Nephron progenitor cell (in vitro differentiated cells): ENCODE measurements around the gene CHCT1.
"Not testable (repeated sequence)": the region's sequence is repeated elsewhere in the genome, so short reads cannot be mapped to it uniquely, and the experiment has no call there.

Source experiments
- DNase-seq: peaks from one replicate; pipeline ENCODE4 v3.0.0; 2021
- H3K27ac Mint-ChIP-seq: 2 replicates; pipeline ENCODE4 v1.8.0; 2021; ENCODE audit warnings: mild to moderate bottlenecking, moderate library complexity, mixed read lengths
- H3K27me3 Mint-ChIP-seq: 2 replicates; pipeline ENCODE4 v1.8.0; 2021; ENCODE audit warnings: mild to moderate bottlenecking, low read depth, mixed read lengths; ENCODE audit not compliant: poor library complexity
- H3K36me3 Mint-ChIP-seq: 2 replicates; pipeline ENCODE4 v1.8.0; 2021; ENCODE audit warnings: low read depth, mixed read lengths
- H3K4me1 Mint-ChIP-seq: 2 replicates; pipeline ENCODE4 v1.8.0; 2021; ENCODE audit warnings: mixed read lengths
- H3K4me3 Mint-ChIP-seq: 2 replicates; pipeline ENCODE4 v1.8.0; 2021; ENCODE audit warnings: mild to moderate bottlenecking, moderate library complexity, mixed read lengths
- H3K9me3 Mint-ChIP-seq: 2 replicates; pipeline ENCODE4 v1.8.0; 2021; ENCODE audit warnings: mild to moderate bottlenecking, moderate library complexity, mixed read lengths
- TF ChIP-seq, protein P1 (sequence below): fragments of 200-600 bp; sonication (generic); IDR thresholded peaks from 2 replicates; pipeline ENCODE4 v1.5.0; 2021; ENCODE audit warnings: antibody characterized with exemption

Gene CHCT1

GRCh38 chr17:60421273-60422161, 772 bp upstream of the CHCT1 start:
- H3K27me3 Mint-ChIP-seq: peaks cover 20% of the 10 kb centered on the region
- peaks cover 3% of the 10 kb centered on the region for H3K9me3 Mint-ChIP-seq
- TF ChIP-seq, protein P1, sequence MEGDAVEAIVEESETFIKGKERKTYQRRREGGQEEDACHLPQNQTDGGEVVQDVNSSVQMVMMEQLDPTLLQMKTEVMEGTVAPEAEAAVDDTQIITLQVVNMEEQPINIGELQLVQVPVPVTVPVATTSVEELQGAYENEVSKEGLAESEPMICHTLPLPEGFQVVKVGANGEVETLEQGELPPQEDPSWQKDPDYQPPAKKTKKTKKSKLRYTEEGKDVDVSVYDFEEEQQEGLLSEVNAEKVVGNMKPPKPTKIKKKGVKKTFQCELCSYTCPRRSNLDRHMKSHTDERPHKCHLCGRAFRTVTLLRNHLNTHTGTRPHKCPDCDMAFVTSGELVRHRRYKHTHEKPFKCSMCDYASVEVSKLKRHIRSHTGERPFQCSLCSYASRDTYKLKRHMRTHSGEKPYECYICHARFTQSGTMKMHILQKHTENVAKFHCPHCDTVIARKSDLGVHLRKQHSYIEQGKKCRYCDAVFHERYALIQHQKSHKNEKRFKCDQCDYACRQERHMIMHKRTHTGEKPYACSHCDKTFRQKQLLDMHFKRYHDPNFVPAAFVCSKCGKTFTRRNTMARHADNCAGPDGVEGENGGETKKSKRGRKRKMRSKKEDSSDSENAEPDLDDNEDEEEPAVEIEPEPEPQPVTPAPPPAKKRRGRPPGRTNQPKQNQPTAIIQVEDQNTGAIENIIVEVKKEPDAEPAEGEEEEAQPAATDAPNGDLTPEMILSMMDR: peak; percentile 97
- no peaks in the 10 kb centered on the region for H3K36me3 Mint-ChIP-seq
- peak; percentile 78 for DNase-seq
- H3K4me1 Mint-ChIP-seq: peaks cover 14% of the 10 kb centered on the region
- H3K4me3 Mint-ChIP-seq: peak overlapping the region; percentile 83
- no peak overlapping the region for H3K27ac Mint-ChIP-seq

DNA sequence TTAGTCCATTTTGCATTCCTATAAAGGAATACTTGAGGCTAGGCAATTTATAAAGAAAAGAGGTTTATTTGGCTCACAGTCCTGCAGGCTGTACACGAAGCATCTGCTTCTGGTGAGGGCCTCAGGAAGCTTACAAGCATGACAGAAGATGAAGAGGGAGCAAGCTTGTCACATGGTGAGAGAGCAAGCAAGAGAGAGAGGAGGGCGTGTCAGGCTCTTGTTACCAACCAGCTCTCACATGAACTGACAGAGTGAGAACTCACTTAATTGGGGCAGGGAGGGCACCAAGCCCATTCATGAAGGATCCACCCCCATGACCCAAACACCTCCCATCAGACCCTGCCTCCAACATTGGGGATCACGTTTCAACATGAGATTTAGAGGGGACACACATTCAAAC, 1.6 kb downstream of the CHCT1 start:
- DNase-seq: no peak
- H3K4me3 Mint-ChIP-seq: no peak overlapping the region
- H3K27ac Mint-ChIP-seq: no peak overlapping the region
- no peaks in the 10 kb centered on the region for H3K36me3 Mint-ChIP-seq
- H3K27me3 Mint-ChIP-seq: peaks cover 31% of the 10 kb centered on the region
- peaks cover 3% of the 10 kb centered on the region for H3K9me3 Mint-ChIP-seq
- TF ChIP-seq, protein P1: no peak
- H3K4me1 Mint-ChIP-seq: peaks cover 14% of the 10 kb centered on the region

GRCh38 chr17:60425626-60426025, 3.3 kb downstream of the CHCT1 start:
- H3K9me3 Mint-ChIP-seq: no peaks in the 10 kb centered on the region
- H3K4me1 Mint-ChIP-seq: peaks cover 14% of the 10 kb centered on the region
- no peak for DNase-seq
- H3K27me3 Mint-ChIP-seq: peaks cover 40% of the 10 kb centered on the region
- no peak overlapping the region for H3K4me3 Mint-ChIP-seq
- H3K36me3 Mint-ChIP-seq: no peaks in the 10 kb centered on the region
- TF ChIP-seq, protein P1: no peak
- H3K27ac Mint-ChIP-seq: no peak overlapping the region

DNA sequence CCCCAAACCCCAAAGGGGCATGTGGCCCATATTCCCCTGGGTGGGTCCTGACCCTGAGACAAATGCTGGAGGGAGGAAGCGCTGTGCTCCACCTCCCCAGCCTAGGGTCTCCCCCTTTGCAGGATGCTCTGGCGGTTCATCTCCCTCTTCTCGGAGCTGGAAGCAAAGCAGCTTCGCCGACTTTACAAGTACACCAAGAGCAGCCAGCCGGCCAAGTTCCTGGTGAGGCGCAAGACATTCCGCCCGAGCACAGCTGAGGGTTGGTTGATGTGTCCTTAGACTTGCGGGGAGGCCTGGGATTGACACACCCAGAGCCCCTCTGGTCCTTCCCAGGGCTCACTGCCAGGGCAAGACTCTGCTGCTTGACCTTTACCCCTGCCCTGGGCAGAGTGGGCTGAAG, 4.3 kb downstream of the CHCT1 start:
- Mint-ChIP-seq H3K9me3 (peaks cover 7% of the 10 kb centered on the region), H3K36me3 (no peaks in the 10 kb centered on the region), H3K4me3 (no peak overlapping the region), H3K27ac (no peak overlapping the region), H3K4me1 (peaks cover 9% of the 10 kb centered on the region), H3K27me3 (peaks cover 41% of the 10 kb centered on the region)
- DNase-seq: no peak
- TF ChIP-seq, protein P1: no peak

DNA sequence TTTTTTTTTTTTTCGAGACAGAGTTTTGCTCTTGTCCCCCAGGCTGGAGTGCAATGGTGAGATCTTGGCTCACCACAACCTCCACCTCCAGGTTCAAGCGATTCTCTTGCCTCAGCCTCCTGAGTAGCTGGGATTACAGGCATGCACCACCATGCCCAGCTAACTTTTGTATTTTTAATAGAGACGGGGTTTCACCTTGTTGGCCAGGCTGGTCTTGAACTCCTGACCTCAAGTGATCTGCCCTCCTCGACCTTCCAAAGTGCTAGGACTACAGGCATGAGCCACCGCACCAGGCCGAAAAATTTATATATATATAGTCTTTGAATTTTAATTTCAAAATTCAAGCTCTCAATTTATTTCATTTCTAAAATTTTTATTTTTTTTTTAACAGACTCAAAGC, 6.2 kb downstream of the CHCT1 start:
- Mint-ChIP-seq H3K27me3 (peaks cover 42% of the 10 kb centered on the region), H3K9me3 (peaks cover 24% of the 10 kb centered on the region)
- H3K36me3 Mint-ChIP-seq, H3K4me1 Mint-ChIP-seq, H3K4me3 Mint-ChIP-seq, H3K27ac Mint-ChIP-seq, DNase-seq: not testable (repeated sequence)

DNA sequence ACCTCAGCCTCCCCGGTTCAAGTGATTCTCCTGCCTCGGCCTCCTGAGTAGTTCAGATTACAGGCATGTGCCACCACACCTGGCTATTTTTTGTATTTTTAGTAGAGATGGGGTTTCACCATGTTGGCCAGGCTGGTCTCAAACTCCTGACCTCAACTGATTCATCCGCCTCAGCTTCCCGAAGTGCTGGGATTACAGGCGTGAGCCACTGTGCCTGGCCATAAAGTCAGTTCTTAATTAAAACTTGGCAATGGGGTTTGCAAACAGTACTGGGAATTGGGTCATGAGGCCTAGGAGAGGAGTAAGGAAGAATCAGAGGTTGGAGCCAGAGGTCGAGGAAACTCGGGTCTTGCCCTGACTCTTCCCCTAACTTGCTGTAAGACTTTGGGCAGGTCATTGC, 8.3 kb downstream of the CHCT1 start:
- Mint-ChIP-seq H3K9me3 (peaks cover 31% of the 10 kb centered on the region), H3K27me3 (peaks cover 46% of the 10 kb centered on the region)
- not testable (repeated sequence) for DNase-seq, H3K36me3 Mint-ChIP-seq, H3K27ac Mint-ChIP-seq, H3K4me1 Mint-ChIP-seq, H3K4me3 Mint-ChIP-seq

GRCh38 chr17:60433021-60433997, 11.0 kb downstream of the CHCT1 start:
- H3K4me3 Mint-ChIP-seq, H3K4me1 Mint-ChIP-seq, H3K27ac Mint-ChIP-seq, DNase-seq, H3K36me3 Mint-ChIP-seq: not testable (repeated sequence)
- Mint-ChIP-seq H3K27me3 (peaks cover 33% of the 10 kb centered on the region), H3K9me3 (peaks cover 31% of the 10 kb centered on the region)
